Stimulated activated CD8-positive, alpha-beta memory T cell treated with anti-CD3 and anti-CD28 coated beads, Interleukin-12 subunit alpha, Interleukin-12 subunit beta, amount 100 ng/mL, for 4 hours (primary cell): ENCODE measurements around the gene ERICH6B.

ENCODE experiments used
- DNase-seq: peaks from one replicate; pipeline ENCODE4 v3.0.0-alpha.2; 2020; ENCODE audit warnings: low read depth

The ERICH6B gene

DNA sequence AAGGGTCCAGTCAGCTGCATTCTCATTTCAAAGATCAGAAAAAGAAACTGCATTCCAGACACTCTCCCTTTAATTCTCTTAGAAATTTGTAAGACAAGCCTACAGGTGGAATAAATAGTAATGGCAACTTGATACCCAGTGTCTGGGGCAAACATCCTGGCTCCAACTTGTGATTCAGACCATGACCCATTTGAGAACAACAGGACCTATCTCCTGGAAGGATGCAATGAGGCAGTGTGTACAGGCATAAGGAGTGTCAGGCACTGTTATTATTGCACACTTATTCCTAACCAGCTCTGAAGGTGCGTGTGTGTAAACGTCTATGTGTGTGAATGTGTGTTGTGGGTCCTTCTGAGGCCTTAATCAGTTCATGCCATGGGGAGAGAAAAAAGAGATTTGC, 13.9 kb downstream of the ERICH6B start:
- DNase-seq = no peak

DNA sequence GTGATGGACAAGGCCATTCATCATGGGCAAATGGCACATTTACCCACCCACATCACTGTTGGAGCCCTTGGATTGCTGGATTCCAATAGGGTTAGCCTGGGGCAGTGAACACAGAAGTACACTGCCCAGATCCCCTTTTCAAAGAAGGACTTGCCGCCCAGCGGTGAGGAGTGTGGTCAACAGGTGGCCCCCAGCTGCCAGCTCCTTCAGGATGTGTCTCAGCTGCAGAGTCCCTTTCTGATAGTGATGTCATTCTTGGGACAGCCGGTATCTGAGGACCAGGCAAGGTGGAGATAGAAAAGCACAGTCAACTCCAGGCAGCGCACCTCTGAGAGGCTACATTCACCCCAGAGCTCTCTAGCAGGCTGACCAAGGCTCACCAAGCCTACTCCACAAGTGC, 16.9 kb downstream of the ERICH6B start:
- DNase-seq = no peak

DNA sequence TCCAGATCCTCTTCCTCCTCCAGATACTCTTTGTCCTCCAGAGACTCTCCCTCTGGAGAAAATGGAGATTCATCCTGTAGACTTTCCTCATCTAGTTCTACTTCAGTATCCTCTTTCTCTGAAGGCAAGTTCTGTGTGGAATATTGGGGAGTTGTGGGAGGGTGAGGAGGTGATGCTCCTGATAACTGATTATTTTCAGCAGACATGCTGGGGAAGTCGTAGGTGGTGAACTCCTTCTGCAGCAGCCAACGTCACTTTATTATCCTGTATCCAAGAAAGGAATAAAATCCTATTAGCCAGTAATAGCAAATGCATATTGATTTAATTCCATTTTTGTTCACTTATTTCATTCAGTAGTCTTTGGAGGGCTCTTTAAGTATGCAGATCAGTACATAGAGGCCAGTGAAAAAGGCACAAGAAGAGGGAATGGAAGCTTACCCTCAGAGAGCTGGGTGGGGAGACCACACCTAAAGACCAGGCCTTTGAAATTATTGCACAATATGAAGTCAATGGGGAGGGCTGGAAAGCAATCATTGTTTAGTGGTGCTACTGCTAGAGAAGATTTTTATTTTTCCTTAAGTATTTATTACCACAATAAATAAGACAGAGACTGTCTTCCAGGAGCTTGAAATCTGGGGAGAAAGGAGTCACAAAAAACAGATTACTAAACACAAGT, 18.6 kb downstream of the ERICH6B start:
- no peak for DNase-seq

DNA sequence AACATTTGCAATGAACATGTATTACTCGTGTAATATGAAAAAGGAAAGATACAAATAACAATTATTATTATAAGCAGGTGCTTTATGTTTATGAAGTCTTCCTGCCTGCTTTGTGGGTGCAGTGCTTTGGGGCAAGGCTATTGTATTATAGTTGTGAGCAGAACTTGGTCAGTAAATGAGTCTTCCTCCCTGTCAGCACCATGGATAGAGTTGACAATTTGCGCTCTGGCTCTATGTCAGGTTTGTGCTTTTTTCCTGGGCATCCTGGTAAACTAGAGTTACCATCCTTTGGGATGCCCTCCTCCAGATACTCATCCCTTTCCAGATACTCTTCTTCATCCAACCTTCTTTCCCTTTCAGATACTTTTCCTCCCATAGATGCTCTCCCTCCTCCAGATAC, 19.6 kb downstream of the ERICH6B start:
- no peak for DNase-seq

DNA sequence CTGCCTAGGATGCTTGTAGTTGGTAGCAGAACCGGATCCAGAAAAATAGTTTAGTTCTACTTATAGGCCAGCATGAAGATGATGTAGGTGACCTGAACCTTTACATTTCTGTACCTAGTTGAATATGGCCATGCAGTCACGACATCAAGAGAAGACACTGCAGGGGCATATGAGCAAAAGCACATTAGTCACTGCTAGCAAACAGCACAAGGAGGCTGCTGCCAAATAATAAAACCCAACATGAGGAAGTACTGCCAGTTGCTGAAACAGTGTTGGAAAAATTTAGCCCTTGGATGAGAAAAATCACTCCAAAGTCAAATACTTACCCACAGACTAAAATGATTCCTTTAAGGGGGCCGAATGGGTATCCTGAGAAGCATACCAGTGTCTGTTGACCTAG, 20.8 kb downstream of the ERICH6B start:
- no peak for DNase-seq

DNA sequence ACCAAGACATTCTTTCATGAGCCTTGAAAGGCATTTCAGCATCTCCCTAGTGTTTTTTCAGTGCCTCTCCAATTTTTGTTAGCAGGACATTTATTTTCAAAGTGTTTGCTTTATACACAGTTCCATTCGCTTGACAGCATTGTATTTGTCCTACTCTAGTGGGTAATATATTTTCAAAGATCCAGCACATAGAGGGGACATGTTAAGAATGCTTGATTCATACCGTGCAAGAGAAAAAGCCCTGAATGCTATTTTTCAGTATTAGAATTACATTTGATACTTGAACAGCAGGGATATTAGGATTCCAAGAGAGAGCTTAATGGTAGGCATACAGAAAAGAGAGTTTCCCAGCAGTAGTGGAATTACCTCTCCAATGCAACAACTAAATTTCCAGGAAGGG, 21.3 kb downstream of the ERICH6B start:
- DNase-seq = no peak

DNA sequence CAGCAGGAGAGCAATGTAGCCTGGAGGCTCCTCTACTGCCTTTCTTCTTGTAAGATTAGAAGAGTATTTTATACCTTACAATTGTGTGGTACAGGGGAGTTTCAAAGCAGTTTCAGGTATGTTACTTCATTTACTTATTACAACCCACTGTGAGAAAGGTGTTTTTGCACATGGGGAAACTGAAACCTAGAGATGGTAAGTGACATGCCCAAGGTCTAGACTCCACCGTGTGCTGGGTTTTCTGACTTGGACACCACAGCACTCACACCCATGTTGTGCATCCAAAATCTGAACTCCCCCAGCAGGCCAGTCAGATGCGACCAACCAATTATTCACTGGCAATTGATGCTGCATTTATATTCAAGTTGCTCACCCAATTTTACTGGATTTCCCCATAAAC, 22.8 kb downstream of the ERICH6B start:
- no peak for DNase-seq

DNA sequence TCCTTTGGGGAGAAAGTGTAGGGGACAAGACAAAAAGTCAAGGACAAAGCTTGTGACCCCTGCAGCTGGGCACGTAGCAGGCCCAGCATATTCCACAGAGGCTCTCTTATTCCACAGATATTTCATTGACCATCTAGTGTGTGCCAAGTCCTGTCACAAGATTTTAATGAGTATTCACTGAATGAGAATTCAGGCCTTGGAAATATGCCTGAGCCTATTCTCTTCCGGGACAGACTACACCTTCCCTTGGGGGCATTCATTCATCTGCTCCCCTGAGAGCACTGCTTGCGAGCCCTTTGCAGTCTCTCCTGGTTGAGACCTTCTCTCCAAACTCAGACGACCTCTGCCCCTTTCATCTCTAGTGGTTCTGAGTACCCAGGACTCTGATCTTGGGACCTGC, 25.5 kb downstream of the ERICH6B start:
- no peak for DNase-seq

DNA sequence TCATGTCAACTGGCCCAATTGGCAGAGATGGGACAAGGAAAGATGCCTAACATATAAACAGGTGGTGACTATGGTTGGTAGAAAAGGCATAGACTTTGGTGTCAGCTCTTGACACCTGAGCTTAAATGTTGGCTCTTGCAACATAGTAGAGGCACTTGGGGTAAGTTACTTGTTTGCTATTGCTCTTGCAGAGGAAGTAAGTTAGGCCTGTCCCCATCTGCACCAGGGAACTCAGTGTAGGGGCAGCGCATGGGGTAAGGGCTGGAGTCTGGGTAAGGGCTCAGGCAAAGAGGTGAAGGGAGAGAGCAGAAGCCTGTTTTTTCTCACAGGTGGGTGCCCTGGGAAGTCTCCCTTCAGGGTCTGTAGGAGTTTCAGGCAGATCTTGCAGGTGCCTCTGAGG, 27.6 kb downstream of the ERICH6B start:
- no peak for DNase-seq

DNA sequence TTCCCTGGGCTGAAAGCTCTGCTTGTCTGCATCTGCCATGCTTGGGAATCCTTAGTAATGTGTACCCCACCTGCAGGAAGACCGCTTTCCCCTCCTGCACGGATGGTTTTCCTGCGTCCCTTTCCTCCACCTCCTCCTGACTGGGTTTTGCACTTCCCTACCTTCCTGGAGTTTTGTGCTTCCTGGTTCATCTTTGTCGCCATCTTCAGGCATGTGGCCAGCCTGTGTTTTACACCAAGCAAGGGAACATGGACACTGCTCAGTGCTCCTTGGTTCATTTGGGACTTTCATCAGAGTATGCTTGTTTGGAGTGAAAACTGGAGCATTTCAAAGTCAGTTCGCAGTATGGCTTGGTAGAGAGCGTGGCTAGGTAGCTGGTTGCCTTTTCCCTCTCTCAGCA, 30.7 kb downstream of the ERICH6B start:
- no peak for DNase-seq

DNA sequence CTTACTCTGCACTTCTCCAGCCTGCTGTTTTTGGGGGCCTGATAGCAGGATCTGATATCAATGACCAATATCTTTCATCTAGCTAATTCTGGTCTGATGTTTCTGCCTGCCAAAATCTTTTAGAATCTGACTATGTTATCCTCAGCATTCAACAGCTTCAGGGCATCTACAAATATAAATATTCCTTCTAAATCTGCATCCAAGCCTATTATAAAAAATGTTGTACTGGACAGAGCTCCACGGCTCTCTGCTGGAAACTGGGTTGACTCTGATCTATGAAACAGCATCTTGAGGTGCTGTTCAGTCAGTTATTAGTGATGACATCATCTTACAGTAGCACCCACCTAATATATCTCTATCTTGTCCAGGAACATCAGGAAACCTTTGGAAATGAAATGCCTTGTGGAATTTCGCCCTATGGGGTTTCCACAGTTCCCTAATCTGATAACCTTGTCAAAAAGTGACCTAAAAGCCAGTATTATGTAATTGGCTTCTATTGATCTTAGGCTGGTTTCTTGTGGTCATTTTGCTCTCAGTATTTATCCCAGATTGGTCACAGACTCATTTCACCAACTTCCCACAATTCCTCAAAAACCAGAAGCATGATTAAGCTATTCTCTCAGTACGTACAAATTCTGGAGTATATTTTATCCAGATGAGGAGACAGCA, 33.0 kb downstream of the ERICH6B start:
- no peak for DNase-seq

DNA sequence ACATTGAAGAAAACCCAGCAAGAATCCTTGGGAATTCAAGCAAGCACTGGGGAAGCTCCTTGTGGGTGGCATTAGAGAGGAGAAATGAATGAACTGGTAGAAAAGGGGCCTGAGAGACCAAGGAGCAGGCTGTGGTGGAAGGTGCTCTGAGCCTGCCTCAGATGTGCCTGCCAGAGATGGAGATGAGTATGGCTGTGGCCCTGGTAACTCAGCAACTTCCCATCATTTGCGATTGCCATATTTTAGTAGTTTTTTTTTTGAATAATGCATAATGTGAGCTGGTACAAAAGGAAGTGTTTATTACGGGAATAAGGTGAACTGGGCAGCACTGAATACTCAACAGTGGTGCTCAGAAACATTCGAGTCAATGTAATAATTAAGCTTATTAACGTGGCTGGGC, 39.1 kb downstream of the ERICH6B start:
- DNase-seq = no peak

DNA sequence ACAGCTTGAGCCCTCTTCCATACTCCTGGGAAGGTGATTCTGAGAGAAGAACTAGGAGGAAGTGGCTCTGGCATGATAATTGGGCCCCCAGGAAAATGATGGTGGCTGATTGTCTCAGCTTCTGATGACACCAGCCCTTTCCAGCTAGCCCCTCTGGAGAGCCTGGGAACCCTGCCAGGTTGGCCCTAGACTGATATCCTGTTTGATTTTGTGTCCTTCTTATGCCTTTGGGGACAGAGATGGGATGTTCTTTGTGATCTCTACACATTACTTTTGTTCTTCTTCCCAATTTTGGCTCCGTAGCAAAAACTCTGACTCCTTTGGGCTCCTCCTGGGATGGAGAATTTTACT, 39.7 kb downstream of the ERICH6B start:
- DNase-seq = no peak

DNA sequence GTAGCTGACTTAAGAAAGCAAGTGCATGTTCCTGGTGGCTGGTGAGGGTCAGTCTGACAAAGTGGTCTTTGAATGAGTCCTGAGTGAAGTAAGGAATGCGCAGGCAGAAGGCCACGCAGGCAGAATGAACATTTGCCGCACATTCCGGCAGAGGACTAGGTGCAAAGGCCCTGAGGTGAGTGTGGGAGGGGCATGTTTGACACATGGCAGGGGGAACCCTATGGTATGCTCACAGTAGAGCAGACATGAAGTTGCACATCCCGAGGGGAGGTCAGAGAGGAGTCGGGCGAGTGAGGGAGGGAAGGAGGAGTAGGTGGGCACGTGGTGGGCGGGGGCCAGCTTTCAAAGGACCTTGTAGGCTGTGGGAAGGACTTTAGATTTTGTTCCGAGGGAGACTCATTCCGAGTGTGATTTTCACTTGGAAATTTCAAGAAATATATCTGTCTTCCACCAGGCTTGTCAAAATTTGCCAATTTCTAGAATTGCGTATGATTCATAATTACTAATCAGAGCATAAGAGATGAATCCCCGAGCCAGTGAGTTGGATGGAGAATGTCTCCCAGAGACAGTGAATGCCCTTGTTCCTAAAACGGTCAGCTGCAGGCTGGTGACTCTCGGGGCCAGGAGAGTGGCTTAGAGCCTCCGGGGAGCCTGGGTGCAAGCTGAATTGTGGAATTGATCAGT, 40.3 kb downstream of the ERICH6B start:
- DNase-seq = no peak

DNA sequence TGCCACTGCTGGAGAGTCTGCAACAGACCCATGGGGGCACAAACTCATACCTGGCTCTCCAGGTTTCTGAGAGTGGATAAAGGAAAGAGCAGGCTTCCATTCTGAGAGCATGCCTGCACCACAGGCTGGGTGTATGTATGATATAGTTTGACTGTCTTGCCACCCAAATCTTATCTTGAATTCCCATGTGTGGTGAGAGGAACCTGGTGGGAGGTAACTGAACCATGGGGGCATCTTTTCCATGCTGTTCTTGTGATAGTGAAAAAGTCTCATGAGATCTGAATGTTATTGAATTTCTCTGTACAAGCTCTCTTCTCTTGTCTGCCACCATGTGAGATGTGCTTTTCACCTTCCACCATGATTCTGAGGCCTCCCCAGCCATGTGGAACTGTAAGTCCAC, 50.2 kb downstream of the ERICH6B start:
- no peak for DNase-seq

DNA sequence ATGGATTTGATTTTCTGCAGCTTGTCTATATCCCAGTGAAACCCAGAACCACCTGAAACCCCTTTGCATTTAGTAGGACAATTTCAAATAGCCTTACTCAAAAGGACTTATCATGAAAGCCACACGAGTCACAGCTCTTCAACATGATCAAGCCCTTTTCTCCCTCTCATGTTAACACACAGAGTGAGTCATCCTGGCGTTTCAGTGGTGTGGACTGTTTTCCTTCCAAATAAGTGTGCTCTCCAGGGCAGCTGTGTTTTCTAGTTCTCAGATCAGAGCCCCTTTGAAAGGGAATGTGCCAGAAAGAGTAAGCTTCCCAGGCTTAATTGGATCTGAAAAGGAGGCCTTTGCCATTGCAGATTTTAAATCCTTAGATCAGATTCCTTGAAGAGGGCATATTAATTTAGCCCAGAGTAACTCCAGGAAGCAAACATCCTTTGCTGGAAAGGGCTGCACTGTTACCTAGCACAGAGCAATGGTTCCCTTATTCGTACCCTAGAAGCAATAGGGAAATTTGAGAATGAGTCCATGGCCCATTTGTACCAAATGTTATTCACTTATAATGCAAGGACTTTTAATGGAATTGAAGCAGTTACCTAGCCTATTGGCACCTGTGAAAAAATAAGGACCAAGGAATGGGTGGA, 51.3 kb downstream of the ERICH6B start:
- DNase-seq = no peak

DNA sequence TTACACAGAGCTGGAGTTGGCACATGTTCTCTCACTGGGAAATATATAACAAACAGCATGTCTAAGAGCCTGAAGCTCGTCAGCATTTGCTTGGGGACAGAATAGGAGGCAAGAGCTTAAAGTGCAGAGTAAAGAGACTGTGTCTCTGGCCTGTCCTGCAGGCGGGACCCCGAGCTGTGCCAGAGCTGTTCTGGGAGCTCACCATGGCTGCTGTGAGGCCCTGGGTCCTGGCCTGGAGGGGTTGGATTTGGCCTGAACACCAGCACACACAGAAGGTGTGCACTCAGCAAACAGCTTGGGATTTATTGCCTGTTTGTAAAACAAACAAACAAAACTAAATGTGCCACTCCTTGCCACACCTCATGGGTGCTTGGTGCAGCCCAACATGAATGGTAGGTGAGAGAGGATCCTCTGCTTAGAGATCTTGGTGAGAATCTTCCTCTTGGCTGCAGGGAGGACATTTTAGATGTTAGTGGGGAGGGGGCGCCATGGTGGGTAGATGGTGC, 60.9 kb downstream of the ERICH6B start:
- no peak for DNase-seq

DNA sequence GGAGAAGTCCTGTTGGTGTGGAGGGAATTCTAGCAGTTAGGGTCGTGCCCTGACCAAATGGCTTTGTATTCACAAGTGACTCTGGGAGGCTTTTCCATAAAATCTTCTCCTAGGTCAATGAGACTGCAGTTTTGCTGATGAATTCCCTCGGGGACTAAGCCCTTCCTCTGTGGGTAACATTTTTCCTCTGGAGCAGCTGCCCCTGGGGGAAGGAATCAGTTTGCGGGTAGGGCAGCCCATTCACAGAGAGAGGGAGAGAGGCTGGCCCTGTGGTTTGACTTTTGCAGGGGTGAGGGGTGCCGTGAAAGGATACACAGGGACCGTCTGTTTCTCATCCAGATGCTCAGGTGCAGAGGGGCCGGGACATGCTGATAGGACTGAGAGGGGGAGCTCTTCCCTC, 67.3 kb downstream of the ERICH6B start:
- DNase-seq = no peak

DNA sequence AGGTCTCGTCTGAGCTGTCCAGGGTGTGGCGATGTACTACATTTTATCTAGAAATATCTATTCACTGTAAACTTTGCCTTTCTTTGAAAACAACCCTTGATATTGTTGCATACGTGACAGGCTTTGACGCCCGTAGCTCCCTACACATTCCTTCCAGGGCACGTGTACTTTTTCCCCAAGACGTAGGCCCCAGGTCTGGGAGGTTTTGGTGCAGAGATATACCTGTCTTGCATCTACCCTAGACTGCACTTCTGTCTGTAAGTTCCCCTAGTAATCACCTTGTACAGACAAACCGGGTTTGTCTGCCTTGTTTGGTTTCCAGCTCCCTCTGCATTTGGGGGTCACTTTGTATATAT, 69.2 kb downstream of the ERICH6B start:
- no peak for DNase-seq

DNA sequence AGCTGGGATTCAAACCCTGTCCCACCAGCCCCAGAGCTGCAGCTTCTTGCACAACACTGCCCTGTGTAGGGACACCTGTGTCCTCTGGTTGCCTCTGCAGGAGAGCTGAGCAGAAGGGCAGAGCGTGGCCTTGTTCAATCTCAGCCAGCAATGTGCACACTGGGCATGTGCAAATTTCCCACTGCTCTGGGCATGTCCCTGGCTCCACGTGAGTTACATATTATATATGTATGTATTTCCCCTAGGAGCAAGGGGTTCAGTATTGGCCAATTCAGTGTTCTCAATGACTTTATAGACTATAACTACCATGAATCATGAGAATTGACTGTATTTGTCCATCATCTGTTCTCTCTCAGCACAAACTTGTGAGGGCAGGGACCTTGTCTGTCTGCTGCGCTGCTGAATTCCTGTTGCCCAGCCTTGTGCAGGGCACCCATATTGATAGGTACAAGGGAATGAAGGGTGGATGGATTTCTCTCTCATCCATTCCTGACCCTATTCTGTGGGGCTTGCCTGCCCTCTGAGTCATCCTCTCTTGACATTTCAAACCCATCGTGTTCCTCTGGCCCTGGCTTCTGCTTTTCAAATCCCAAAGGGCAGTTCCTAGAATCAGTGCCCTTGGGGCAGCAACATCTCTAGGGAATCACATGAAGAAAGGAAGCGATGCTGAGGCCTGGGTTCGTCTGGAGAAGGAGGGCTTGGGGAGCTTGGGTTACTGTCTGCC, 69.7 kb downstream of the ERICH6B start:
- no peak for DNase-seq

DNA sequence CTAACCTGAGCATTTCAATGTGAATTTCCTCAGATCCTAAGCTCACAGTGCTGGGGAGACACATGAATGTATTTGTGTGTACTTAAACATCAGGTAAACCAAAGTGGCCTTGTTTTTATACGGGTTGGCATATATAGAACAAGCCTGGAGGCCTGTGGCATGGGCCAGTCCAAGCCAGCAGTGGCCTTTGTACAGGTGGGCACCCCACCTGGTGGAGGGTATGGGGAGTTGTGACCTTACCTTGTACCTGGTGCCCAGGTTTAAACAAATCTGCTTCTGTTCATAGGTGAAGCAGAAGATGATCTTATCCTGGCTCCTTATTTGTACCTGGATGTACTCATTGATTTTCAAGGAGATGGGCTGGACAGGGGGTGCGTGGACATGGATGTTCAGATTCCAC, 71.0 kb downstream of the ERICH6B start:
- no peak for DNase-seq

DNA sequence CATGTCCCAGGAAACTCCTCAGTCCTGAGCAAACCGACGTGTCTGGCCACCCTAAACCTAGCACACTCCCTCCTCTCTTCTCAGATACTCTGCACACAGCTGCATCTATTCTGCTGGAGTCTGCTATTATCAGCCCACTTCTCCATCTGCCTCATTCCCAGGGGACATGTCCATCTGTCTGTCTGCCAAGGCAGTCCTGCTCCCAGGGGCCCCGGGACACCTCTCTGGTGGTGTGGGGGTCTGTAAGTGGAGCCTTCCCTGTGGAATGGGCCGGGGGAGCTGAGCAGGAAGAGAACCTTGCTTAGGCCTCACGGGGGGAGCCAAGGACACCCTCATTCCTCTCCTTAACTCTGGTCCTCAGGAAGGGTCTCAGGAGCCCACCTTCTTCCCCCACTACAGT, 72.7 kb downstream of the ERICH6B start:
- no peak for DNase-seq
